Ovary (tissue), 3 donors: Measurements from ENCODE around the gene BBS7.

Experiments
- POLR2A ChIP-seq: fragments of 450-650 bp; IDR thresholded peaks from one replicate; pipeline ENCODE4 v1.6.1; 2017; ENCODE audit warnings: antibody characterized with exemption, mild to moderate bottlenecking, moderate library complexity
- TF ChIP-seq, protein P1 (sequence below), 3 donors: fragments of 450-650 bp in 2 of 3; fragments of 200-600 bp in 1 of 3; IDR thresholded peaks; one replicate each; pipeline versions ENCODE4 v1.5.1 to v1.8.0; 2016 to 2022; ENCODE audit warnings: antibody characterized with exemption in 3 of 3, mild to moderate bottlenecking in 1 of 3
- donor health status: DM: no; HTN: no; CAD: no.

DNA sequence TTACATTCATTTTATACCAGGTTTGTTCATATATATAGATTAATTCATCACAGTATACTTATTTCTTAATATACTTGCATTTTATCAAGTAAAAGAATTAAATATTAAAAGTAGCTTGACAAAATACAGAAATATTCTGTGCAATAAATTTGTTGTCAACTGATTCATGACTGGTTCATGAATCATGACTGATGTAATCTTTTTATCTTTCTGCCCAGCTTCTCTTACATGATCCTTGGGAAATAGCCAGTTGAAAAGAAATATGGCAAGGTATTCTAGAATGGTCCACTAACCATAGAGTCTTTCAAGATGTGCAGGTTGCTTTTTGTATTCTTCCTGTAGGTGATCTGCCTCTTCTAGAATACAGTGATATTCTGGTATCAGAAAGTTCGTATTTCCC, 42.4 kb downstream of the BBS7 start:
- TF ChIP-seq, protein P1, sequence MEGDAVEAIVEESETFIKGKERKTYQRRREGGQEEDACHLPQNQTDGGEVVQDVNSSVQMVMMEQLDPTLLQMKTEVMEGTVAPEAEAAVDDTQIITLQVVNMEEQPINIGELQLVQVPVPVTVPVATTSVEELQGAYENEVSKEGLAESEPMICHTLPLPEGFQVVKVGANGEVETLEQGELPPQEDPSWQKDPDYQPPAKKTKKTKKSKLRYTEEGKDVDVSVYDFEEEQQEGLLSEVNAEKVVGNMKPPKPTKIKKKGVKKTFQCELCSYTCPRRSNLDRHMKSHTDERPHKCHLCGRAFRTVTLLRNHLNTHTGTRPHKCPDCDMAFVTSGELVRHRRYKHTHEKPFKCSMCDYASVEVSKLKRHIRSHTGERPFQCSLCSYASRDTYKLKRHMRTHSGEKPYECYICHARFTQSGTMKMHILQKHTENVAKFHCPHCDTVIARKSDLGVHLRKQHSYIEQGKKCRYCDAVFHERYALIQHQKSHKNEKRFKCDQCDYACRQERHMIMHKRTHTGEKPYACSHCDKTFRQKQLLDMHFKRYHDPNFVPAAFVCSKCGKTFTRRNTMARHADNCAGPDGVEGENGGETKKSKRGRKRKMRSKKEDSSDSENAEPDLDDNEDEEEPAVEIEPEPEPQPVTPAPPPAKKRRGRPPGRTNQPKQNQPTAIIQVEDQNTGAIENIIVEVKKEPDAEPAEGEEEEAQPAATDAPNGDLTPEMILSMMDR (IDR thresholded peaks at IDR 0.05) = no peak
- no peak for TF ChIP-seq POLR2A
